Inferior parietal cortex (tissue), 1 donor: Measurements from ENCODE around the gene EHHADH.
"Not testable (repeated sequence)": the region's sequence is repeated elsewhere in the genome, so short reads cannot be mapped to it uniquely, and the experiment has no call there.

ENCODE experiments used
- DNase-seq: peaks from one replicate; pipeline ENCODE4 v3.0.0-alpha.2; 2016; ENCODE audit errors: extremely low spot score

Gene EHHADH

DNA sequence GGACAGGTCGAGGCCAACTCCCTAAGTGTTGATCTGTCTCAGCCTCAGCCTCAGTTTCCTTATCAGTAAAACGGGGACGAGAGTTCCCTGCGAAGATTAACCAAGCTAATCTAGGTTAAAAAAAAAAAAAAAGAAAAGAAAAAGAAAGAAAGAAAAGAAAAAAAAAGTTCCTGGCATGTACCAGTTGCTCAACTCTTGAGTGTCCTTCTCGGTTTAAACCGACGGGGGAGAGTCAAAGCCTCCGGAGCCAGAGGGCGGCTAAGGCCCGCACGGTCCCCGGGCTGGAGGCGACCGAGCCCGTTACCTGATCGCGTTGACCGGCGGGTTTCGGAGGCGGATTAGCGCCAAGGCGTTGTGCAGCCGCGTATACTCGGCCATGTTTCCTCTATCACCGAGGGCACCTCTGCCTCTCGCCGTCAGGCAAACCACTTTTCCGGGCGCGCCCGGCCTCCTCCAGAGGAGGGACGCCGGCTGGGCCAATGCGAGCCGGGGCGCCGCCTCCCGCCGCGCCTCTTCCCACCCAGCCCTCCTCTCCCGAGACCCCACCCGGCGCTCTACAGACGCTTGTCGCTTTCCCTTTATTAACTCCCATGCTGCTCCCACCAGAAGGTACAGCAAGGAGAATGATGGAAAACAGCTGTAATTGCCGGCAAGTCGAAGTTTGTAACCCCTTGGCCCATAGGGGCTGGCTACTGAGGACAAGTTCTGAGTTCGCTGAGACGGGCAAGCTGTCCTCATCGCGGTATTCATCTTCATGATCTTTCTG lies at the start of gene EHHADH:
Gene EHHADH (minus strand): TSS at position 405 of the 766 bp plus-strand sequence. CDS start 27 bp downstream, at position 378.
- peak; percentile 22 for DNase-seq

DNA sequence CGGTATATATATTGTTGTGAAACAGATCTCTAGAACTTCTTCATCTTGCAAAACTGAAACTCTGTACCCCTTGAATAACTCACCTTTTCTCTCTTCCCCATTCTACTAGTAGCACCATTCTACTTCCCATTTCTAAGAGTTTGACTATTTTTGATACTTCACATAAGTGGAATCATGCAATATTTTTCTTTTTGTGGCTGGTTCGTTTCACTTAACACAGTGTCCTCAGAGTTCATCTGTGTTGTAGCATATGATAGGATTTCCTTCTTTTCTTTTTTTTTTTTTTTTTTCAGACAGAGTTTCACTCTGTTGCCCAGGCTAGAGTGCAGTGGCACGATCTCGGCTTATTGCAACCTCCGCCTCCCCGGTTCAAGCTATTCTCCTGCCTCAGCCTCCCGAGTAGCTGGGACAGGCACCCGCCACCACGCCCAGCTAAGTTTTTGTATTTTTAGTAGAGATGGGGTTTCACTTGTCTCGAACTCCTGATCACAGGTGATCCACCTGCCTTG lies 46.1 kb upstream of the EHHADH start:
- DNase-seq: not testable (repeated sequence)

DNA sequence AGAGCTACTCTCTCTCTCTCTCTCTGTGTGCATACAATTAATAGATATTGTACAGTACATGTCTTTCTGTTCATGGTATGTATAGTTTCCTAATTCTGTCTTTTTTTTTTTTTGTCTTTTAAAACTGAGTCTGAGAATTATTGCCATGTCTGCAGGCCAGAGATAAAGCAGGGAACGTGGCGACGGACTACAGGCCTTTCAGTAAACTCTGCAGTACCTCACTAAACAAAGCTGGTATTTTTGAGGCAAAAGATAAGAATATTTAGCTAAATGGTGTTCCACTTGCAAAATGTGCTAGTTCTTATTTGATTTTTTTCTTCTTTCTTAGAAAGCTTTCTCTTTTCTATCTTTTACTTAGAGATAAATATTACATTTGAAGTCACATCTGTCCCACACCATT lies 44.0 kb upstream of the EHHADH start:
- no peak for DNase-seq

DNA sequence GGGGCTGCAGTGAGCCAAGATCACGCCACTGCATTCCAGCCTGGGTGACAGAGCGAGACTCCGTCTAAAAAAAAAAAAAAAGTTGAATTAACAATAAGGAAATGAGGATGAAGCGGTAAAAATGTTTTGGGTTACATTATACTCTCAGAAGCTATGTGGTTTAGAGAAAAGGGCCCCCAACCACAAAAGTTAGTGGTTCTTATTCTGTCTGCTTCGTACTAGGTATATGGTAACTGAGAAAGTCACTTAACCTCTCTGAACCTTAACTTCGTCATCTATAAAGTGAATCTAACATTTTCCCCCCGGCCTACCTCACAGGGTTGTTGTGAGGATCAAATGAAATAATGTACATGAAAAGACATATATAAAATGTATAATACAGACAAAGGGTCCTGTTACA lies 38.4 kb upstream of the EHHADH start:
- no peak for DNase-seq

DNA sequence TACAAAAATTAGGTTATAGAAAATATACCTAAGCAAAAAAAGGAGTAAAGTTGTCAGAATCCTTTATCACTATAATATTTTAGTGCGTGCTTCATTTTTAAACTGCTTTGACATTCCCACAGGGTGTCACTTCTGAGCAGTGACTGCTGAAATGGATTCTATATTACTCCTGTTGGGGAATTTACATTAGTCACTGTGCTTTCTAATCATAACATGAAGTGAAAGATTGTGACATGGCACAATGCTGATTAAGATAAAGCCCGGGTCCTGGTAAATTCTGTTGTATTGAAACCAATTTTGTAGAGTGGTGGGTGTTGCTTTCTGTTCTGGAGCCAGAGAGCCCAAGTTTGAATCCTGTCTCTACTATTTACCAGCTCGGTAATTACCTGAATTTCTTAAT lies 36.4 kb upstream of the EHHADH start:
- DNase-seq: no peak

DNA sequence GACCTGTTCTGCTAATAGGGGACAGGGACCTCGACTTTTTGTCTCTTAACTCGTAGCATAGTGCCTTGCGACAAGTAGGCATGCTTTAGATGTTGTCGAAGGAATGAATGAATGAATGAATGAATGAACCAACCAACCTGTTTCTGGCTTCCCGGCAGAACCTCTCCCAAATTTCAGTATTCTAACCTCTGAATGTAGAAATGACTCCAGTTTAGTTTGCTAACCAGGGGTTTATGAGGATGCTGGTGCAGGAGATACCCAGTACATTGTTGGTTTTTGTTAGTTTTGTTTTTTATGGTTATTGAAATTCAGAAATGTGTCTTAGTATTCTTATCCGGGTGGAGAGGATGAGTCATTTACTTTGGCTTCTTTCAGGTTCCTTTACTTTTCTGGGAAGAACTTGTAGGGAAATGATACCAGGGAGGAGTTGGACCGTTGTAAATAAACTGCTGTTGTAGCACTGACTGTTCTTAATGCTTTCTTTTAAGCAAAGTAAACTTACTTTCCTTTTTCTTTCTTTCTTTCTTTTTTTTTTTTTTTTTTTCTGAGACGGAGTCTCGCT lies 29.6 kb upstream of the EHHADH start:
- no peak for DNase-seq

DNA sequence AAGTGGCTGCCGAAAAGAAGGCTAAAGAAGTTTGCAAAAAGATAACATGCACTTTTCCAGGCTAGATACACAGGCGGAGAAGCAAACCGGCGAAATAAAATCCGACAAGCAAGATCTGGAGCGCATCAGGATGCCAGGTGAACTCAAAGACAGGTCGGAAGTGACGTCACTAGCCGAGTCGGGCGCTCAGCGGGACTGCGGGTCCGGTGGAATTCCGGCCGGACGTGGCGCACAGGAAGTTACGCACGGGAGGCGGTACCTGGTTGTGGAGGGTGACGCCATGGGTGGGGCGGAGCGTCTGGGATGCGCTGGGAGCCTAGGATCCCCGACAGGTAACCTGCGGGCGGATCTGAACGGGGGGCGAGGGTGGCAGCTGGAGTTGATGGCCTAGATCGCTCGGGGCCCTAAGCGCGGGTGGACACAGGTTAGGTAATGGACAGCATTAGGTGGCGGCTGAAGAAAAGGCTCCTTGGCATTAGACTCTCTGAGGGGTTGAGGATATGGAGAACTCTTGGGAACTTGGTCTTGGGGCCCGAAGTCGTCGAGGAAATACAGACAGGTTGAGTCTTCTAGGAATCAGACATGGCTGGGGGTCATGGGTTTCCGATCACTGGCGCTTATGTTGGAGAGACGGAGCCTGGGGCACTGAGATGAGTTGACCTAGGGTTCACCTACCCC lies 29.0 kb upstream of the EHHADH start:
- peak; percentile 96 for DNase-seq

DNA sequence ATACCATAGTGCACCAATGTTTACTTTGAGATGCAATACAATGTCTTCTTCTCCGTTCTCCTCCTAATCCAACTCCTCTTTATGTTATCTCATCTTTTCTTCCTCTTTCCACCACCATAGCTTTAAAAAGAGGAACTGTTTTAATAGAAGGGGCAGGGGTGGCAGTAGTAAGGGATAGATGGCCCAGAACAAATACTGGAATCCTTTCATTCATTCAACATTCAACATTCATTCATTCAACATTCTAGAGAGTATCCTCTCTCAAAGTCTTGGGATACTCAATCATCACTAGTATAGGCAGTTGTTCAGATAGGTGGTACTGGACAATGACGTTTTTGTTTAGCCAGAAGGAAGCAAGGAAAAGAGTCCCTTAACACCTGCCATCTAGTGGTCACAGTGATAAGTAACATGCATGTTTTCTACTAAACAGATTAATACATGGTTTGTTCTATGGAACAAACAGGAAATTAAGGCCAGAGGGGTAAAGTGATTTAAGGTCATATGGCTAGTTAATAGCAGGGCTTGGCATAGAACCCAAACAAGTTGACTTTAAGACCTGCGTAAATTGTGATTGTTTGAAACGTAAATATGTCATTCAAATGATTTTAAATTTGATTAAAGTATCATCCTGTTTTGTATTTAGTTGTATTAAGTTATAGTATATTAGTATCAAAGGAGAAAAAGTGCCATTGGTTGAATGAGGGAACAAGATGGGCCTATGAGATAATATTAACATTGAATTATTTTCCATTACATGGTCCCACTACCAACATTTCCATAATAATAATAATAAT lies 26.9 kb upstream of the EHHADH start:
- DNase-seq: peak; percentile 27

DNA sequence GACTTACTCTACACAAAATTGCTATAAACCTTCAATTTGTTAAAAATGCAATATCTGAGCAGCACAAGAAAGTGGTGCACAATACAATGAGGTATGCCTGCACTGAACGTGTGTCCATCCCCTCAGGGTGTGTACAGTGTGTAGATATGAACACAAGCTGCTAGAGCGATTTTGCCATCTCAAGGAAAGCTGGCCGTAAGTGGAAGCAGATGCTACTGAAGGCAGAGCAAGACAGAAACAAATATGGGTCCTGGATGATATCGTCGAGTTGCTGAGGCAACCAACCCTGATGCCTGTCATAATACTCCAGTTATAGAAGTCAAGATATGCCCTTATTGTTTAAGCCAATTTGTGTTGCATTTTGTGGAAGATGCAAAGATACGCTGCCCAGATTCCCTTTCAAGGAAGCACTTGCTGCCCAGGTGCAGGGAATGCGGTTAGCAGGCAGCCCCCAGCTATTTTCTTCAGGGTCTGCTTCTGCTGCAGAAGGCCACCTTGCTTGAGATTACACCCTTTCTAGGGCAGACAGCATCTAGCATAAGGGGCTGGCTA lies 25.8 kb upstream of the EHHADH start:
- DNase-seq: no peak

DNA sequence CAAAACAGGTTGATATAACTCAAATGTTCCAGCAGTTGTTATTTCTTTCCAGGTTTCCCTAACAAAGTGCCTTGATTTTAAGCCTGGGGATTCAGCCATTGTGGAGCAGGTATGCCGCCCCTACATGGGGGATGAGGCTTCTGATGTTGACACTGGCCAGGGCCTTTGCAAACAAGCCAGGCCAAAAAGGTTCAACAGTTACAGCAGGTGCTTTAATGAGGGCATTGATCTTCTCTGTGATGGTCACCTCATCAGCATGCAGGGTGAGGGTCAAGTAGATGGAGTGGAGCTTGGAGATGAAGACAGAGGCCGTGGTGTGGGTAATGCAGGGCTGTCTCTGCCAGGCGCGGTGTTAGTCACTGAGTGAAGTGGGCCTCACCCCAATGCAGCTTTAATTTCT lies 22.6 kb upstream of the EHHADH start:
- DNase-seq: no peak

DNA sequence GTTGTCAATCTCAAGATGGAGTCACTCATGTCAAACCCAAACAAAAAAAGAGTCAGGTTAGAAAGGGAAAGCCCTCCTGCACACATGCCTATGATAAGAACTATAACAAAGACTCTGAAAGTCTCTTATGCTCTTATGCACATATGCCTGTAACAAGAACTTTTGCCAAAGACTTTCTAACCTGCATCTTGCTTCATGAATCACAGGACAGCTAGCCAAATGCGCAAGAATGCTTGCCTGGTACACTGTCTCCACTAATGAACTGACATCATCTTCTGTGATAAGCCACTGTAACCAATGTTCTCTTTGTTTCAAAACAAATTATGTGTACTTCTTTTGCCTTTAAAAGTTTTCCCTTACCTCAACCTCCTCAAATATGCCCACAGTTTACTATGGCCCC lies 18.2 kb upstream of the EHHADH start:
- no peak for DNase-seq

DNA sequence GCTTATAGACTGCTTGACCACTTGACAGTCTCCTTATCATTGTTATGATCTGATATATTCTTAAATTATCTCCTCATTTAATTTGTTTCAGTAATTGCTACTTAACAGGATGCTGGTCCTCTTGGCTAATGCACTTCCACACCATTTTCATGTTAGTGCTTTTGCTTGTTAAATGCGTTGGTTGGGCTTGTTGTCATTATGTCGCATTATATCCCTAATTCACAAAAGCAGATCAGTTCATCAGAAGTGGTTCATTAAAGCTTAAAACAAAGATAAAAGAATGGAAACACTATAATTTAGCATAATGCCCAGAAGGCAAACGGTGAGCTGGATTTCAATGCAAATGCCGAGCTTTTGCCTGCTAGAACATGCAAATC lies 17.1 kb upstream of the EHHADH start:
- no peak for DNase-seq

DNA sequence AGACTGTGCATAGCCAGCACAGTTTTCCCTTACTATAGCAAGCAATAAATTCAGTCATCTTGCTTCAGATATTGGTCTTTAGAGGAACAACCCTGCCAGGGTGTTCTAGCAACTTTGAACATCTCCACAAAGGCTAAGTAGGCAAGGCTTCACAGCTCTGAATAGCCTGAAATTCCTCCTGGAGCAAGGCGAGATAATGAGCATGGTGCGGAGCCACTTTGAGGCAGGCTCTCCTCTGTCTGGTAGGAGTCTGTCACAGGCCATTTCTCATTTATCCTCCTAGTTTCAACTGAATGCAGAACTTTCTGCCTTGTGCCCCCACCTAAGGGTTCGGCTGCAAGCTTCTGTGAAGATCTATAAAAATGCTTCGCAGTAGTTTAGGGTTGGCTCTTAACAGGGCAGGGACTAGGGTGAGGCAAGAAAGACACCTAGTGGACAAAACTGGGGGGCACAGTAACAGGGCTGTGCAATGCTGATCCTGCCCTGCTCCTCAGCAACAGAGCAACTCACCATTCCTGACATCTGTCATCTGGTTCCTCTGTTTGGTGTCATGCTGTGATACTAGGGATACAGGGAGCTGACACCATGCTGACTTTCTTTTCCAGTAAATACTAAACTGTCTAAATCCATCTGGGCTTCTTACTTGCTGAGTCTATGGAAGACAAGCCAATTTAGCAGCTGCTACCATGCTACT lies 16.6 kb upstream of the EHHADH start:
- DNase-seq: no peak

DNA sequence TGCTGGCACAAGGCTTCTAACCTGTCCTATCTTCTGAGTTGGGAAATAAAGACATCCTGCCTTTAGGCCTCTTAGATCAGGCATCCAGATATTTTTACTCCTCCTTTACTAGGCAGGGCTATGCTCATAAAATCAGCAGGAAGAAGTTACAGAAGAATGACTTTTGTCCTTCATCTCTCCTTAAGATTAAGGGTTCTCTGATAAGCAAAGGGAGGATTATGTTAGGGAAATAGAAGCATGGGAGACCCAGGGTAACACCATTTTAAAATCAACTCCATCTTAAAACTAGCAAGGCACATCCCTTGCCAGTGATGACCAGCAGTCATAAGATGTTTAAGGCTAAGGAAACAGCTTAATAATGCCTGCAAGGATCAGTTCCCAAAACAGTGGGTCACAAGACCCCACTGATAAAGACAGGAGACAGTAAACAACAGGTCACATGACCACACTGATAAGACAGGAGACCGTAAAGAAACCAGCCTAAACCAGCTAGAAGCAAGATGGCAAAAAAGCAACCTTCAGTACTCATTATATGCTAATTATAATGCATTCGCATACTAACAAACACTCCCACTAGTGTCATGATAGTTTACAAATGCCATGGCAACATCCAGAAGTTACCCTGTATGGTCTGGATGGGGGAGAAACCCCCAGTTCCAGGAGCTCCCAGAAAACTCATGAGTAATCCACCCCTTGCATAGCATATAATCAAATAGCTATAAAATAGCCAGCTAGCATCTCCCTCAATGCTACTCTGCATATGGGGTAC lies 14.5 kb upstream of the EHHADH start:
- no peak for DNase-seq

DNA sequence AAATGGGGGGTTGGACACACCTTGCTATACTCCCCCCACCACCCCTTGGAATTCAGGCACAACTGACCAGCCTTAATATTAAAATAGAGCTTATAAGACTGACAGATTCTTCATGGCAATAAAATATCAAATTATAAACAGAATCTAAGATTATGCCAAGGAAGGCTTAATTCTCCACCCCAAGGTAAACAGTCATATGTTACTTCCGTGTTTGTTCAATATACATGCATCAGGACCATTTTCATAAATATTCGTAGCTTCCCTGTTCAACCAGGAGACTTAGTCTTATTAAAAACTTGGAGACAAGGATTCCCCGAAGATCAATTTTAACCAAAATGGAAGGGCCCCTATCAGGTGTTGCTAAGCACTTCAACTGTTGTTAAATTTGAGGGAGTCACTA lies 13.3 kb upstream of the EHHADH start:
- DNase-seq: no peak

DNA sequence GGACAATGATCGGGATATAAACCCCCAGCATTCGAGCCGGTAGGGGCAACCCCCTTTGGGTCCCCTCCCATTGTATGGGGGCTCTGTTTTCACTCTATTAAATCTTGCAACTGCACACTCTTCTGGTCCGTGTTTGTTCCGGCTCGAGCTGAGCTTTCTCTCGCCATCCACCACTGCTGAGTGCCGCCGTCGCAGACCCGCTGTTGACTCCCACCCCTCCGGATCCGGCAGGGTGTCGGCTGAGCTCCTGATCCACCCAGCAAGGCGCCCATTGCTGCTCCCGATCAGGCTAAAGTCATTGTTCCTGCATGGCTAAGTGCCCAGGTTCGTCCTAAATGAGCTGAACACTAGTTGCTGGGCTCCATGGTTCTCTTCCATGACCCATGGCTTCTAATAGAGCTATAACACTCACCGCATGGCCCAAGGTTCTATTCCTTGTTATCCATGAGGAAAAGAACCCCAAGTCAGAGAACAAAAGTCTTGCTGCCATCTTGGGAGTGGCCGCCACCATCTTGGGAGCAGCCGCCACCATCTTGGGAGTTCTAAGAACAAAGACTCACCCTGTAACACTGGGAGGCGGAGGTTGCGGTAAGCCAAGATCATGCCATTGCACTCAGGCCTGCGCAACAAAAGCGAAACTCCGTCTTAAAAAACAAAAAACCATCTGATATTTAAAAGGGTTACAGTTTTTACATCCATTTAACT lies 11.2 kb upstream of the EHHADH start:
- DNase-seq: no peak

DNA sequence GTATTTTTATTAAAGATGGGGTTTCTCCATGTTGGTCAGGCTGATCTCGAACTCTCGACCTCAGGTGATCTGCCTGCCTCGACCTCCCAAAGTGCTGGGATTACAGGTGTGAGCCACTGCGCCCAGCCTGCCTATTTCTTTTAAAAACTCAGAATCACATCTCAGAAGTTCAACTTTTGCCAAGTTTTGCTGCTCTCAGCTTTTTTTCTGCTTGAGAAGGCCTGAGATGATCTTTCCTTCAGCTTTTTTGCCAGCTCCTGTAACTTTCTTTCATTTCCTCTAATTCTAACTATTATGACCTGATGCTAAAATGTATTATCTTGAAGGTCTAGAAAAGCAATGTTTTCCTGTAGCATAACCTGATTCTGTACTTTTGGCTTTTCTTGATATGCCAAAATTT lies 9.6 kb upstream of the EHHADH start:
- DNase-seq: no peak

DNA sequence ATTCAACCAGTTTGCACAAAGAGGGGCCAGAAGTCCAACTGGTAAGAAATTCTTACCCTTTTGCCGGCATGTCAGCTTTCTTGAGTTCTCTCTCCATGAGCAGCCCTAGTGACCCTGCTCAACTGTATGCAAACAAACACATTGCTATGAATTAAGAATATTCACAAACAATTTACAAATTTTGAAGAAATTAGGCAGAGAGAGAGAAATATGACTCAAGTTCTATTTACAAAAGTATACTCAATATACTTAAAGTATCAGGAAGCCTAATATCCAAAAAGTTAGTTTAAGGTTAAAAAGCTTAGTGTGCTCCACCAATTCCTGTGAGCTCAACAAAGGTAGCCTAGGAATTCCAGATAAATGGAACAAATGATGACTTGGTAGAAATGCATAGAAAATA lies 3.5 kb upstream of the EHHADH start:
- no peak for DNase-seq

DNA sequence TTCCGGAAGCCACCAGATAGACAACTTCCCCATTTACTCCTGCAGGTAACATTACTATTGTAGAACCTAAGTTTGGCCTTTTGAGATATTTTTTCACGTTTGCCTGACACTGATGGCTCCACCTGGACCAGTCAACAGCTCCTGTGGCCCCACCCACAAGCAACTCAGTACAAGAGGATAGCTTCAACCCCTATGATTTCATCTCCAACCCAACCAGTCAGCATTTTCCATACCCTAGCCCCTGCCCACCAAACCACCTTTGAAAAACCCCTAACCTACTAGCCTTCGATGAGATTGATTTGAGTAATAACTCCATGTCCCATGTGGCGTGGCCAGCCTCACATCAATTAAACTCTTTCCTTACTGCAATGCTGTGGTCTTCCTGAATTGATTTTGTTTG lies 950 bp upstream of the EHHADH start:
- no peak for DNase-seq

DNA sequence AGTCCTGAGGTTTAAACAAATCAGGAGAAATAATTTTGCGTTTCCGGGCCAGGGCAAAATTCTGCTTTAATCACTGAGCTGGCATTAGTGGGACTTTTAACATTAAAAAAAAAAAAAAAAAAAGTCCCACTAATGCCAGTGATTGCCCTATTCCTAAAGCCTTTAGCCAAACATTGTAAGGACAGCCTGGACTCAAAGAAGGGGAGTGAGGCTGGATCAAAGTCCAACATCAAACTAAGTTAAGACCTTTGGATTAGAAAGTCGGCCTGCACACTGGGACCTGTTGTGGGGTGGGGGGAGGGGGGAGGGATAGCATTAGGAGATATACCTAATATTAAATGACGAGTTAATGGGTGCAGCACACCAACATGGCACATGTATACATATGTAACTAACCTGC lies 716 bp downstream of the EHHADH start:
- DNase-seq: not testable (repeated sequence)
